Measurements from ENCODE around the gene ARMH1.
"Not testable (repeated sequence)": the region's sequence is repeated elsewhere in the genome, so short reads cannot be mapped to it uniquely, and the experiment has no call there.

ARMH1 gene

GRCh38 chr1:44723496-44724295, 49.2 kb downstream of the ARMH1 start:
- DNase-seq, result no peak

- DNase-seq, result no peak
Measured at GRCh38 chr1:44724296-44724954, 49.9 kb downstream of the ARMH1 start.

GRCh38 chr1:44724955-44725698, 50.6 kb downstream of the ARMH1 start:
- no peak for DNase-seq

- peak; percentile 98 for DNase-seq
Measured at GRCh38 chr1:44730741-44731512, 56.4 kb downstream of the ARMH1 start, which contains the start of gene RNU5D-1. TSS of gene RNU5D-1 (minus strand) at chr1:44731170.

- peak; percentile 76 for DNase-seq
Measured at GRCh38 chr1:44733365-44733764, 58.9 kb downstream of the ARMH1 start.

GRCh38 chr1:44733784-44734183, 59.3 kb downstream of the ARMH1 start:
- DNase-seq, result no peak

- DNase-seq, result no peak
Measured at GRCh38 chr1:44735992-44736391, 61.5 kb downstream of the ARMH1 start.

DNA sequence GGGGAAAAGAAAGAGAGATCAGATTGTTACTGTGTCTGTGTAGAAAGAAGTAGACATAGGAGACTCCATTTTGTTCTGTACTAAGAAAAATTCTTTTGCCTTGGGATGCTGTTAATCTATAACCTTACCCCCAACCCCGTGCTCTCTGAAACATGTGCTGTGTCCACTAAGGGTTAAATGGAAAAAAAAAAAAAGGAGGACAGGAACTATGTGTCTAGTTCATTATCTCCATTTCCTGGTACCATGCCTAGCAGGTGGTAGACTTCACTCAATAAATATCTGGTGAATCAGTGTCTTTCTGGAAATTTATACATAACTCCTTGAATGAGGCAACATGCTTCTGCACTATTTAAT, 64.4 kb downstream of the ARMH1 start:
- DNase-seq, result not testable (repeated sequence)

GRCh38 chr1:44739307-44740178, 65.0 kb downstream of the ARMH1 start, which contains the start of gene KIF2C:
TSS of gene KIF2C (plus strand) at chr1:44739837. CDS start at chr1:44739933, 96 bp downstream.
- peak; percentile 98 for DNase-seq

- DNase-seq, result no peak
Measured at GRCh38 chr1:44740179-44740617, 65.7 kb downstream of the ARMH1 start.

GRCh38 chr1:44743211-44743610, 68.7 kb downstream of the ARMH1 start:
- no peak for DNase-seq

DNA sequence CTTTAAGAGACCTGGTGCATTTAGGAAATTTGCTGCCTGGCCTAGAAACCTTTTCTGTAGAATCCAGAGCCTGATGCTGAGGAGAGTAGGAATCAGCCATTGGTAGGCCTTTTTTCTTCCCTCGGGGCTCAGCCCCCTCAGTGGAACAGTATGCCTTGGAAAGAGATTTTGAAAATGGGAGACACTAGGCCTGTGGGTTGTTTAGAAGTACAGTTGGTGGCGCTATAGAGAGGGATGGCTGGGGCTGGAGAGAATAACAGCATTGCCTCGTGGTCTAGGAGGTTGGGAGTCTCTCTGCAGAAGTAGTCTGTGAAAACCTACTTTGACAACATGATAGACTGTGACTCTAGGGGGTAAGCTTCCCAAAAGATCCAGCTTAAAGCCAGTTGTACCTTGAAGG, 73.4 kb downstream of the ARMH1 start:
- DNase-seq, result no peak

GRCh38 chr1:44757420-44757819, 82.9 kb downstream of the ARMH1 start:
- no peak for DNase-seq

DNA sequence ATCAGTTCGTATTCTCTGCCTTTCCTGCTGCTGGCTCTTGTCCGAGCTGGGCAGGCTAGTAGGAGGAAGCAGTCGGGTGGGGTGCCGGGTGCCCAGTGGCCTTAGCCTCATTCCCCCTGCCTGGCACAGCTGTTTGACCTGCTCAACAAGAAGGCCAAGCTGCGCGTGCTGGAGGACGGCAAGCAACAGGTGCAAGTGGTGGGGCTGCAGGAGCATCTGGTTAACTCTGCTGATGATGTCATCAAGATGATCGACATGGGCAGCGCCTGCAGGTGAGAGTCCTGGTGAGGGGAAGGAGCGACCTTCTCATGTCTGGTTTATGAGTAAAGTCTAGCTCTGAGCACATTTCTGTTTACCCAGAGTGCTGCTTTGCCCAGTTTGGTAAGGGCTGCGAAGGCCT, 84.6 kb downstream of the ARMH1 start:
- no peak for DNase-seq

DNA sequence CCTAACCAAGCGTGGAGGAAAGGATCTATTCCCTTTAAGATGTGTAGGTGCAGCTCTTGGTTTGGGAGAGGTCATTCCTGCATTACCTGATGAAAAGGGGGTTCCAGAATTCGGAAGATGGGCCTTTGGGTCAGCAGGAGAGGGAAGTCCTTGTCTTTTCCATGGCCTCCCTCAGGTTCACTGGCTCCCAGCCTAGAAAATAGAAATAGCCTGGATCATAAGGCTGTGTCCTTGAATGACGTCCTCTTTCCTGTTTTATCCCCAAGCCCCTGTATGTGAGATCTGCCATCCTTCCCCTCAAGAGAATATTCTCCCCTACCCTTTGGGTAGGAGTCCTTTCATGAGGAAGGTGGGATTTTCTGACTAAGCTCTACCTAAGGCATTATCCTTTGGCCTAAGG, 86.4 kb downstream of the ARMH1 start:
- DNase-seq, result no peak

- not testable (repeated sequence) for DNase-seq
Measured at GRCh38 chr1:44766421-44766820, 91.9 kb downstream of the ARMH1 start.
